ENCODE measurements around the gene PTPRG.

Gene PTPRG

DNA sequence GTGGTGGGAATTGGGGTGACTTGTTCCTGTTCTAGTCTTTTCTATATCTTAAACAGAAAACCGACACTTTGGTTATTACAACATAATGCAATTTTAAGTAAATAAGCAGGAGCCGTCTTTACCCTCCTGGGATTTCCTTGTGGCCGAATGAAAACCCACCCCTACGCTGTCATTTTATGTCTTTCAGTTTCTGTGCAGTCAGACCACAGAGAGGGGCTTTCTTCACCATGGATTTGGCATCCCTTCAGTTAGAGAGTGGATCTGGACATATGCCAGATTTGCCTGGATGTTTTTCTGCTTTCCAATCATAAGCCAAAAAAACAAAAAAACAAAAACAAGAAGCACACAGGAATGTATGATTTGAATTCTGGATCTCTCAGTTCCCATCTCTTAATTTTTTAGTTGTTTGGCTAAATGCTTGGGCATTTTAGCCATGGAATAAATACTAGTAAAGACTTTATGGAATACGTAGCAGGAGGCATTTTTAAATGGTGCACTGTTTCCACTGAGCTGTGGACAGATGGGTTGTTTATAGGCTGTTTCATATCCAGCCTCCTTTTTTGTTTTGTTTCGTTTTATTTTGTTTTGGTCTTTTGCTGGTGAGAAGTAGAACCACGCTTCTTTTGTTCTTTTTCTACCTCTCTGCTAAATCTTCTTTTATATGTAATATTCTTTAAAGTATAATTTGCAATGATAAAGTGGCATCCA lies 539.1 kb downstream of the PTPRG start:
- no peak for DNase-seq (ENCODE audit: extremely low read depth, insufficient read length)
- no peaks in the 10 kb centered on the region for H3K36me3 ChIP-seq (ENCODE audit: control insufficient read depth, insufficient read depth, low read length)
- TF ChIP-seq, protein P1, sequence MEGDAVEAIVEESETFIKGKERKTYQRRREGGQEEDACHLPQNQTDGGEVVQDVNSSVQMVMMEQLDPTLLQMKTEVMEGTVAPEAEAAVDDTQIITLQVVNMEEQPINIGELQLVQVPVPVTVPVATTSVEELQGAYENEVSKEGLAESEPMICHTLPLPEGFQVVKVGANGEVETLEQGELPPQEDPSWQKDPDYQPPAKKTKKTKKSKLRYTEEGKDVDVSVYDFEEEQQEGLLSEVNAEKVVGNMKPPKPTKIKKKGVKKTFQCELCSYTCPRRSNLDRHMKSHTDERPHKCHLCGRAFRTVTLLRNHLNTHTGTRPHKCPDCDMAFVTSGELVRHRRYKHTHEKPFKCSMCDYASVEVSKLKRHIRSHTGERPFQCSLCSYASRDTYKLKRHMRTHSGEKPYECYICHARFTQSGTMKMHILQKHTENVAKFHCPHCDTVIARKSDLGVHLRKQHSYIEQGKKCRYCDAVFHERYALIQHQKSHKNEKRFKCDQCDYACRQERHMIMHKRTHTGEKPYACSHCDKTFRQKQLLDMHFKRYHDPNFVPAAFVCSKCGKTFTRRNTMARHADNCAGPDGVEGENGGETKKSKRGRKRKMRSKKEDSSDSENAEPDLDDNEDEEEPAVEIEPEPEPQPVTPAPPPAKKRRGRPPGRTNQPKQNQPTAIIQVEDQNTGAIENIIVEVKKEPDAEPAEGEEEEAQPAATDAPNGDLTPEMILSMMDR (IDR thresholded peaks at IDR 0.05; ENCODE audit: insufficient read depth, low read length, poor library complexity, severe bottlenecking): no peak
- no peaks in the 10 kb centered on the region for H3K27me3 ChIP-seq (replicated peaks; ENCODE audit: control insufficient read depth, insufficient read depth, low read length)
- no peak overlapping the region for H3K4me3 ChIP-seq (replicated peaks; ENCODE audit: low read depth, low read length)

GRCh38 chr3:62101488-62101887 lies 540.1 kb downstream of the PTPRG start:
- Histone ChIP-seq H3K27me3 (replicated peaks; ENCODE audit: control insufficient read depth, insufficient read depth, low read length) (no peaks in the 10 kb centered on the region), H3K4me3 (replicated peaks; ENCODE audit: low read depth, low read length) (no peak overlapping the region), H3K36me3 (ENCODE audit: control insufficient read depth, insufficient read depth, low read length) (no peaks in the 10 kb centered on the region)
- no peak for DNase-seq (ENCODE audit: extremely low read depth, insufficient read length)
- TF ChIP-seq, protein P1 (IDR thresholded peaks at IDR 0.05; ENCODE audit: insufficient read depth, low read length, poor library complexity, severe bottlenecking): no peak

DNA sequence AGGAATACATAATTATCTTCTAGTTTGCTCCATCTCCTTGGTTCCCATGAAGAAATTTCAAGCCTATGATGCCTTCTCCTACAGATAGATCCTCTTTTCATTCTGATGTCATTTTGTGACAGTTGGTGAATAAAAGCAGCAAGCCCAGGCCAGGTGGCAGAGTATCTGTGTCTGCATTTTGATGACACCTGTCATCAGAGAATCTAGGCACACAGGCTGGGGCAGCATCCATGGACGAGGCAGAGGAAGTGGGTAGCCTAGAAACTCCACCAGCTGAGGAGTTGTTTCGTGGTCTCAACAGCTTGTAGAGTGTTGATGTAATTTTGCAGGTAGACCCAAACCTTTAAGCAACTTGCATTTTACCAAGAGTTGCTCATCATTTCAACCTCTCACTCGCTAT lies 542.2 kb downstream of the PTPRG start:
- H3K27me3 ChIP-seq (replicated peaks; ENCODE audit: control insufficient read depth, insufficient read depth, low read length): no peaks in the 10 kb centered on the region
- no peaks in the 10 kb centered on the region for H3K36me3 ChIP-seq (ENCODE audit: control insufficient read depth, insufficient read depth, low read length)
- DNase-seq (ENCODE audit: extremely low read depth, insufficient read length): no peak
- TF ChIP-seq, protein P1 (IDR thresholded peaks at IDR 0.05; ENCODE audit: insufficient read depth, low read length, poor library complexity, severe bottlenecking): no peak
- no peak overlapping the region for H3K4me3 ChIP-seq (replicated peaks; ENCODE audit: low read depth, low read length)

DNA sequence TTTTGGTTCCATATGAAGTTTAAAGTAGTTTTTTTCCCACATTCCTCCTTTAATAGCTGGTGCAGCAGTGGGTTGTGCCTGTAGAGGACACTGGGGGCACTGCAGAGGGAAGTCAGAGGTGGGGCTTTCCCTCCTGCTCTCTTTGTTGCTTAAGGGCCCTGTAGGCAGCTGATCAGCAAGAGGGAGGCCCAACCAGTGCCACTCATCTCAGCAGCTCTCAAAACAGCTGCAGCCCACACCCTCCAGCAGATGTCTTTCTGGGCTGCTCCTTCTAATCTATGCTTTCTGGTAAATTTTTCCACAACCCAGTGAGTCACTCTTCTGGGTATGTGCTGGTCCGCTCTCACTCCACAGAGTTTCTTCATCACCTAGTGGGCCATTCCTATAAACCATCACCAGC lies 548.2 kb downstream of the PTPRG start:
- TF ChIP-seq, protein P1 (IDR thresholded peaks at IDR 0.05; ENCODE audit: insufficient read depth, low read length, poor library complexity, severe bottlenecking): no peak
- no peak overlapping the region for H3K4me3 ChIP-seq (replicated peaks; ENCODE audit: low read depth, low read length)
- H3K36me3 ChIP-seq (ENCODE audit: control insufficient read depth, insufficient read depth, low read length): no peaks in the 10 kb centered on the region
- no peak for DNase-seq (ENCODE audit: extremely low read depth, insufficient read length)
- H3K27me3 ChIP-seq (replicated peaks; ENCODE audit: control insufficient read depth, insufficient read depth, low read length): no peaks in the 10 kb centered on the region

DNA sequence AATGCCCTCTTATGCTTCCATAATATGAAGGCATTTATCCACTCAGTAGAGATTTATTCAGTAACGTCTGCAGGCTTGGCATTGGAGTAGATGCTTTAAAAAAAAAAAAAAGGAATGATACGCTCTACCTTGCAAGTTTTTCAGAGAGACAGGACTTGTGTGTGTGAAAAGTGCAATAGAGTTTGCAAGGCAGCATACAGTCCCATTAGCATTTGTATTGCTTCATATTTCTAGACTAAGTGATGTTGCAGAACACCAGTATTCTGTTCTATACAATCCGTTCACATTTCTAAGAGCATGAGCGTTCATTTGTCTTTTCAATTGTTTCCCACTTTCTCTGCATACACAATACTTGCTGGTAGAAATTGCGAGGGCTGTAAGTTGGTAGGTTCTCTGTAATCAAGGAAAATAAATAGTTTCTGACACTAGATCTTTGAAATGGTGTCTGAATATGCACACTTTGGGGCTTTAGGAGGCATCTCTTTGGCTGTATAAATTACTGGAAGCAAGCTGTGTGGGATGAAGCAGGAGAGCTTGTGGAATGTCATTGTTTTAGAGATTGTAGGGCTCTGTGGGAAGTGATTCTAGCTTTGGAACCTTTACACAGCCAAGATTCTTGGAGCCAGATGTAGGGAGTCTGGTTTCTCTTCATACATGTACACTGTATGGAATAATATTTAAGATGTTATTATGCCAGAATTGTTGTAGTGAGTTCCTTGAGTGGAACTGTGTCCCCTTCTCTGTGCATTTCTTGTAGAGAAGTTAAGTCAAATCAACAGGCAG lies 549.3 kb downstream of the PTPRG start:
- TF ChIP-seq, protein P1 (IDR thresholded peaks at IDR 0.05; ENCODE audit: insufficient read depth, low read length, poor library complexity, severe bottlenecking): no peak
- Histone ChIP-seq H3K36me3 (ENCODE audit: control insufficient read depth, insufficient read depth, low read length) (no peaks in the 10 kb centered on the region), H3K27me3 (replicated peaks; ENCODE audit: control insufficient read depth, insufficient read depth, low read length) (no peaks in the 10 kb centered on the region), H3K4me3 (replicated peaks; ENCODE audit: low read depth, low read length) (no peak overlapping the region)
- DNase-seq (ENCODE audit: extremely low read depth, insufficient read length): no peak
